Hematopoietic multipotent progenitor cell treated with erythropoietin and hydrocortisone succinate and interleukin-3 and kit ligand, for 4 days (in vitro differentiated cells): Measurements from ENCODE around the gene ROBO4.
A peak's percentile ranks its signal among the peaks of the same experiment; 100 is the strongest.

ENCODE experiments used
- DNase-seq: peaks from one replicate; pipeline ENCODE4 v3.0.0-alpha.2; 2015

ROBO4 gene

GRCh38 chr11:124889191-124890091, 8.2 kb downstream of the ROBO4 start:
- no peak for DNase-seq

GRCh38 chr11:124887667-124888013, 10.0 kb downstream of the ROBO4 start:
- DNase-seq = no peak

- no peak for DNase-seq
These were observed 10.5 kb downstream of the ROBO4 start for GRCh38 chr11:124886978-124887666.

GRCh38 chr11:124886476-124886875, 11.2 kb downstream of the ROBO4 start:
- DNase-seq = no peak

GRCh38 chr11:124884869-124885479, 12.7 kb downstream of the ROBO4 start:
- no peak for DNase-seq

GRCh38 chr11:124884340-124884739, 13.3 kb downstream of the ROBO4 start:
- no peak for DNase-seq

GRCh38 chr11:124882339-124883071, 15.2 kb downstream of the ROBO4 start:
- no peak for DNase-seq

GRCh38 chr11:124880958-124881357, 16.7 kb downstream of the ROBO4 start:
- no peak for DNase-seq

- DNase-seq = no peak
These were observed 17.4 kb downstream of the ROBO4 start for GRCh38 chr11:124880290-124880611.

GRCh38 chr11:124879493-124880289, 18.0 kb downstream of the ROBO4 start:
- no peak for DNase-seq

- DNase-seq = no peak
These were observed 18.7 kb downstream of the ROBO4 start for GRCh38 chr11:124878759-124879492.

GRCh38 chr11:124877910-124878758, 19.5 kb downstream of the ROBO4 start:
- no peak for DNase-seq

GRCh38 chr11:124877631-124877909, 20.1 kb downstream of the ROBO4 start:
- no peak for DNase-seq

- DNase-seq = no peak
These were observed 20.6 kb downstream of the ROBO4 start for GRCh38 chr11:124876818-124877630.

GRCh38 chr11:124875943-124876817, 21.5 kb downstream of the ROBO4 start:
- peak; percentile 96 for DNase-seq

- no peak for DNase-seq
These were observed 22.3 kb downstream of the ROBO4 start for GRCh38 chr11:124875401-124875800.

GRCh38 chr11:124874571-124875255, 23.0 kb downstream of the ROBO4 start:
- no peak for DNase-seq

- no peak for DNase-seq
These were observed 23.7 kb downstream of the ROBO4 start for GRCh38 chr11:124873951-124874350.
